ENCODE data around the gene CALN1.

Gene CALN1

DNA sequence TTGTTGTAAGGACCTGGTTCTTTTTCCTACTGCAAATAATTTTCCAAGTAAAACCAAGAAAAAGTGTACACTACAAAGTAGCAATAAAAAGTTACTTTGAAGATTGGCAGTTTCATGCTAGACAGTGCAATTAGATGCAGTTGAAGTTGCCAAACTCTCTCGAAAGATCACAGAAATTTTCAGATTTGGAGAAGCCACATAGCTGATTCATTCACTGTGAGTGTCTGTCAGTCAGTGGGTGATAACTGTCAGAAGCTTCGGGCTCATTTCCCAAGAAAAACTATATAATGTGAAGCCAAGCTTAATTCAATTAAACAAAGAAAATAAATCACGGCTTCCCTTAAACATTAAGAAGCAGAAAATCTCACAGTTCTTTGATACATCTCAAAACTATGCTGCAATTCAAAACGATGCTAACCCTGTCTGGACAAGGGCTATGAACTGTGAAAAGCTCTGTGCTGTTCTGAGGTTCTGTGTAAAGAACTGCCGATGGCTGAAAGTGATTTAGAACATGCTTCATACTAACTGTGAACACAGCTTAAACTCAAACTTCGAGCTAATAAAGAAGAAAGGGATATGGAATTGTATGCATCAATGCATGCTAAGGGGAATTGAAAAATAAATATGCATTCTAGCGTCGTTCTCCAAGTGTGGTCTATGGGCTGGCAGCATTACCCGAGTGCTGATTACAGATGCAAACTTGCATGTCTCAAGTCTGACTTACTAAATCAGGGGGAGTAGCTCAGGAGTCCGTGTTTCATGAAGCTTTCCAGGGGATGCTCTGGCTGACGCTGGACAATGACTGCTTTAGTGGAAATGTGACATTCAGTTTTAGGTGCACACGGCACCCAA, 557.4 kb downstream of the CALN1 start:
- TF ChIP-seq, protein P1, sequence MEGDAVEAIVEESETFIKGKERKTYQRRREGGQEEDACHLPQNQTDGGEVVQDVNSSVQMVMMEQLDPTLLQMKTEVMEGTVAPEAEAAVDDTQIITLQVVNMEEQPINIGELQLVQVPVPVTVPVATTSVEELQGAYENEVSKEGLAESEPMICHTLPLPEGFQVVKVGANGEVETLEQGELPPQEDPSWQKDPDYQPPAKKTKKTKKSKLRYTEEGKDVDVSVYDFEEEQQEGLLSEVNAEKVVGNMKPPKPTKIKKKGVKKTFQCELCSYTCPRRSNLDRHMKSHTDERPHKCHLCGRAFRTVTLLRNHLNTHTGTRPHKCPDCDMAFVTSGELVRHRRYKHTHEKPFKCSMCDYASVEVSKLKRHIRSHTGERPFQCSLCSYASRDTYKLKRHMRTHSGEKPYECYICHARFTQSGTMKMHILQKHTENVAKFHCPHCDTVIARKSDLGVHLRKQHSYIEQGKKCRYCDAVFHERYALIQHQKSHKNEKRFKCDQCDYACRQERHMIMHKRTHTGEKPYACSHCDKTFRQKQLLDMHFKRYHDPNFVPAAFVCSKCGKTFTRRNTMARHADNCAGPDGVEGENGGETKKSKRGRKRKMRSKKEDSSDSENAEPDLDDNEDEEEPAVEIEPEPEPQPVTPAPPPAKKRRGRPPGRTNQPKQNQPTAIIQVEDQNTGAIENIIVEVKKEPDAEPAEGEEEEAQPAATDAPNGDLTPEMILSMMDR (IDR thresholded peaks at IDR 0.05; ENCODE audit: low read length), result no peak
- TF ChIP-seq EZH2 (IDR thresholded peaks at IDR 0.05; ENCODE audit: borderline replicate concordance, low read length), result no peak
- Histone ChIP-seq H4K20me1 (ENCODE audit: insufficient read depth, low read length) (no peaks in the 10 kb centered on the region), H3K9ac (ENCODE audit: low read length) (no peak overlapping the region), H3K4me3 (ENCODE audit: low read depth, low read length, poor library complexity, severe bottlenecking) (no peak overlapping the region), H3K4me2 (ENCODE audit: low read length) (no peak overlapping the region), H3K9me3 (ENCODE audit: low read length) (no peaks in the 10 kb centered on the region), H3K4me1 (ENCODE audit: insufficient read depth, low read length, severe bottlenecking) (no peaks in the 10 kb centered on the region), H2AFZ (ENCODE audit: low read length) (no peak overlapping the region), H3K9me2 (ENCODE audit: low read depth, low read length) (no peaks in the 10 kb centered on the region), H3K27ac (ENCODE audit: low read depth, low read length, poor library complexity, severe bottlenecking) (no peak overlapping the region), H3F3A (ENCODE audit: insufficient read depth, low read length) (no peaks in the 10 kb centered on the region), H3K27me3 (ENCODE audit: insufficient read depth, low read length) (no peaks in the 10 kb centered on the region), H3K36me3 (ENCODE audit: insufficient read depth, low read length) (no peaks in the 10 kb centered on the region), H3K79me2 (ENCODE audit: insufficient read depth, low read length) (no peaks in the 10 kb centered on the region)

DNA sequence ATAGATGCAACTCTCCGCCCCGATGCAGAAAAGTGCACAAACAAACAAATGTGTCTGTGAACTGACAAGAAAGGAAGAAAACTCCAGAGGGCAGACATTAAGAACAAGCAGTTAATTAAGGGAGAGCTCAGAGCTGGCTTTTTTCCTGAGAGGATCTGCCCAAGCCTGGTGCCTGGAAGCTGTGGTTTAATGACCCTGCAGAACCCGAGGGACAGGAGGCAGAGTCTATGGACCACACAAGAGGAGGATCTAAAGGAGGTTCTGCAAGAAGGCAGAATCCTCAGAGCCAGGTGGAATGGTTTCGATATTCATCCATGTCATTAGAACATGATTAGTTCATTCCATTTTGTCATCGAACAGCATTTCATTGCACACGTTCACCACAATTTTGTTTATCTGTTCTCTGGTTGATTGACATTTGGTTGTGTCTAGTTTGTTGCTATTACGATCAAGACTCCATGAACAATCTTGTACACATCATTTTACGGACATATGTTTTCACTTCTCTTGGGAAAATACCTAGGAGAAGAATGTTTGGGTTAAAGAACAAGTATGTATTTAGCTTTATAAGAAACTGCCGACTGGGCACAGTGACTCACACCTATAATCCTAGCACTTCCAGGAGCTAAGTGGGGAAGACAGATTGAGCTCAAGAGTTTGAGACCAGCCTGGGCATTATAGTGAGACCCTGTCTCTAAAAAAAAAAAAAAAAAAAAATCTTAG, 560.2 kb downstream of the CALN1 start:
- Histone ChIP-seq H3K9ac (ENCODE audit: low read length) (no peak overlapping the region), H3F3A (ENCODE audit: insufficient read depth, low read length) (no peaks in the 10 kb centered on the region), H3K27ac (ENCODE audit: low read depth, low read length, poor library complexity, severe bottlenecking) (no peak overlapping the region), H3K36me3 (ENCODE audit: insufficient read depth, low read length) (no peaks in the 10 kb centered on the region), H3K4me1 (ENCODE audit: insufficient read depth, low read length, severe bottlenecking) (no peaks in the 10 kb centered on the region), H3K9me2 (ENCODE audit: low read depth, low read length) (no peaks in the 10 kb centered on the region), H4K20me1 (ENCODE audit: insufficient read depth, low read length) (no peaks in the 10 kb centered on the region), H3K27me3 (ENCODE audit: insufficient read depth, low read length) (no peaks in the 10 kb centered on the region), H2AFZ (ENCODE audit: low read length) (no peak overlapping the region), H3K79me2 (ENCODE audit: insufficient read depth, low read length) (no peaks in the 10 kb centered on the region), H3K9me3 (ENCODE audit: low read length) (no peaks in the 10 kb centered on the region), H3K4me2 (ENCODE audit: low read length) (no peak overlapping the region), H3K4me3 (ENCODE audit: low read depth, low read length, poor library complexity, severe bottlenecking) (no peak overlapping the region)
- TF ChIP-seq, protein P1 (IDR thresholded peaks at IDR 0.05; ENCODE audit: low read length), result no peak
- no peak for TF ChIP-seq EZH2 (IDR thresholded peaks at IDR 0.05; ENCODE audit: borderline replicate concordance, low read length)

DNA sequence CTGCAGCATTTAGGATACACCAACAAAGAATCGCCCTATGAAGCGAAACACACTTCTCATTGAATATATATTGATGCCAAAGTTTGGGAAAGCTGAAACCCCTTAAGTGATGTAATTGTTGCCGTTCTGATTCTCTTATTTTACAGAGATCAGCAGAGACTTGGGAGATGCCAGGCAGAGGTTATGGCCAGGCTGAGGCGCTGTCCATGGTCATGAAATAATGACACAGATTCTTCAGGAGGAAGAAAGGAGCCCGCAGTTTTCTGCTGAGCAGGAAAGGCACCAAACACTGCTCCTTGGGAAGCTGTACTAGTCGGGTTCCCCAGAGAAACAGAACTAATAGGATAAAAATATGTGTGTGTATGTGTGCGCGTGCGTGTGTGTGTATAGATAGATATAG, 566.0 kb downstream of the CALN1 start:
- Histone ChIP-seq H3F3A (ENCODE audit: insufficient read depth, low read length) (no peaks in the 10 kb centered on the region), H2AFZ (ENCODE audit: low read length) (no peak overlapping the region), H3K36me3 (ENCODE audit: insufficient read depth, low read length) (no peaks in the 10 kb centered on the region), H3K27me3 (ENCODE audit: insufficient read depth, low read length) (no peaks in the 10 kb centered on the region), H4K20me1 (ENCODE audit: insufficient read depth, low read length) (no peaks in the 10 kb centered on the region), H3K4me1 (ENCODE audit: insufficient read depth, low read length, severe bottlenecking) (no peaks in the 10 kb centered on the region), H3K27ac (ENCODE audit: low read depth, low read length, poor library complexity, severe bottlenecking) (no peak overlapping the region), H3K4me3 (ENCODE audit: low read depth, low read length, poor library complexity, severe bottlenecking) (no peak overlapping the region), H3K9ac (ENCODE audit: low read length) (no peak overlapping the region), H3K9me3 (ENCODE audit: low read length) (no peaks in the 10 kb centered on the region), H3K4me2 (ENCODE audit: low read length) (no peak overlapping the region), H3K9me2 (ENCODE audit: low read depth, low read length) (no peaks in the 10 kb centered on the region), H3K79me2 (ENCODE audit: insufficient read depth, low read length) (no peaks in the 10 kb centered on the region)
- no peak for TF ChIP-seq EZH2 (IDR thresholded peaks at IDR 0.05; ENCODE audit: borderline replicate concordance, low read length)
- TF ChIP-seq, protein P1 (IDR thresholded peaks at IDR 0.05; ENCODE audit: low read length), result no peak
